HG03135 (cell line): ENCODE results near the gene CDK1.
"Not testable (repeated sequence)": the region's sequence is repeated elsewhere in the genome, so short reads cannot be mapped to it uniquely, and the experiment has no call there.

Experiments
- ATAC-seq: cut with Tn5 transposase; IDR thresholded peaks from one replicate; pipeline ENCODE4 v1.9.1; 2021; ENCODE audit warnings: mild to moderate bottlenecking, moderate library complexity; ENCODE audit not compliant: unreplicated experiment

CDK1 gene

GRCh38 chr10:60810437-60811182 lies 32.3 kb downstream of the CDK1 start:
- ATAC-seq: no peak

- ATAC-seq: peak; percentile 85
Observed at GRCh38 chr10:60816628-60817397, 38.5 kb downstream of the CDK1 start.

GRCh38 chr10:60817398-60817805 lies 39.1 kb downstream of the CDK1 start:
- ATAC-seq: no peak

GRCh38 chr10:60818134-60818770 lies 40.0 kb downstream of the CDK1 start:
- ATAC-seq: no peak

GRCh38 chr10:60819271-60819670 lies 41.0 kb downstream of the CDK1 start:
- no peak for ATAC-seq

GRCh38 chr10:60820093-60820754 lies 41.9 kb downstream of the CDK1 start:
- peak; percentile 56 for ATAC-seq

GRCh38 chr10:60821656-60822055 lies 43.4 kb downstream of the CDK1 start:
- ATAC-seq: no peak

- no peak for ATAC-seq
Observed at GRCh38 chr10:60822809-60823208, 44.5 kb downstream of the CDK1 start.

GRCh38 chr10:60823324-60823723 lies 45.0 kb downstream of the CDK1 start:
- no peak for ATAC-seq

- ATAC-seq: no peak
Observed at GRCh38 chr10:60825520-60825919, 47.2 kb downstream of the CDK1 start.

- no peak for ATAC-seq
Observed at GRCh38 chr10:60827791-60828488, 49.7 kb downstream of the CDK1 start.

GRCh38 chr10:60828489-60828852 lies 50.2 kb downstream of the CDK1 start:
- no peak for ATAC-seq

GRCh38 chr10:60832136-60832535 lies 53.9 kb downstream of the CDK1 start:
- not testable (repeated sequence) for ATAC-seq

GRCh38 chr10:60834401-60834800 lies 56.1 kb downstream of the CDK1 start:
- no peak for ATAC-seq

- ATAC-seq: no peak
Observed at GRCh38 chr10:60835049-60835448, 56.8 kb downstream of the CDK1 start.

- not testable (repeated sequence) for ATAC-seq
Observed at GRCh38 chr10:60841227-60841626, 62.9 kb downstream of the CDK1 start.

- ATAC-seq: no peak
Observed at GRCh38 chr10:60842694-60843093, 64.4 kb downstream of the CDK1 start.
